H1 (cell line): Measurements from ENCODE around the gene ZNF212. TPM values are rescaled to one million over a fixed set of nuclear protein-coding genes. Genes with fewer than 3 reads are reported as not detected.

ENCODE experiments used
- ASH2L ChIP-seq: fragments of 200-600, 300-600 bp; sonication (generic); IDR thresholded peaks from one replicate; pipeline ENCODE4 v1.7.1; 2017; ENCODE audit warnings: low read length
- CBX5 ChIP-seq: fragments of 300-800, 300-1000 bp; sonication (generic); IDR thresholded peaks from 2 replicates; pipeline ENCODE4 v1.7.1; 2016; ENCODE audit warnings: antibody characterized with exemption, low read length, low read depth
- CHD7 ChIP-seq: fragments of 300-600 bp; sonication (generic); IDR thresholded peaks from 2 replicates; pipeline ENCODE4 v1.7.1; 2012; ENCODE audit warnings: low read length, moderate library complexity, mild to moderate bottlenecking, inconsistent platforms; ENCODE audit not compliant: insufficient replicate concordance
- CTCF ChIP-seq, 3 experiments: IDR thresholded peaks; 1 replicate in 2 of 3; 2 replicates in 1 of 3; pipeline versions ENCODE4 v1.5.1 to v1.6.1; 2011; ENCODE audit warnings: low read length in 3 of 3, mild to moderate bottlenecking in 3 of 3, inconsistent platforms in 2 of 3, low read depth in 1 of 3, moderate library complexity in 1 of 3; ENCODE audit not compliant: insufficient read depth in 1 of 3; ENCODE audit errors: control extremely low read depth in 1 of 3
- RBBP5 ChIP-seq: IDR thresholded peaks from 2 replicates; pipeline ENCODE4 v1.7.1; 2012; ENCODE audit warnings: low read depth, mild to moderate bottlenecking, inconsistent platforms, low read length, moderate library complexity, borderline replicate concordance
- SIRT6 ChIP-seq: IDR thresholded peaks from one replicate; pipeline ENCODE4 v1.7.1; 2012; ENCODE audit warnings: low read length, inconsistent platforms
- TEAD4 ChIP-seq: IDR thresholded peaks from 2 replicates; pipeline ENCODE4 v1.6.1; 2012; ENCODE audit warnings: low read depth, low read length, inconsistent platforms, mixed read lengths
- YY1 ChIP-seq: IDR thresholded peaks from 2 replicates; pipeline ENCODE4 v1.6.1; 2011; ENCODE audit warnings: low read depth, mild to moderate bottlenecking, low read length
- polyA plus RNA-seq, 7 experiments: library from polyadenylated mRNA; depleted of rRNA in 3 of 7; stranded (reverse) in 5 of 7; unstranded in 2 of 7; fragments of >200 nt in 5 of 7; fragments of 200-250 nt in 2 of 7; gene quantifications; 1 replicate in 5 of 7; 2 replicates in 1 of 7; 4 replicates in 1 of 7; pipeline versions ENCODE4 v1.2.1 to v1.2.3, GENCODE V29; 2011 to 2013; ENCODE audit warnings: missing spikeins in 2 of 7, mixed read lengths in 2 of 7
- total RNA-seq: library from RNA; stranded (reverse); fragmentation: NEBNext Ultra II Directional; extraction: Animal tissue kit (Norgen Biotek cat#: 25700); gene quantifications from 2 replicates; pipeline ENCODE4 v1.2.1, GENCODE V29; 2021

Gene ZNF212
- total and polyA plus RNA-seq, 2 of the 8 experiments (the other 6 are each of a cell fraction or from before 2014, with no cell fraction given): 6.7 to 19.3 TPM

DNA sequence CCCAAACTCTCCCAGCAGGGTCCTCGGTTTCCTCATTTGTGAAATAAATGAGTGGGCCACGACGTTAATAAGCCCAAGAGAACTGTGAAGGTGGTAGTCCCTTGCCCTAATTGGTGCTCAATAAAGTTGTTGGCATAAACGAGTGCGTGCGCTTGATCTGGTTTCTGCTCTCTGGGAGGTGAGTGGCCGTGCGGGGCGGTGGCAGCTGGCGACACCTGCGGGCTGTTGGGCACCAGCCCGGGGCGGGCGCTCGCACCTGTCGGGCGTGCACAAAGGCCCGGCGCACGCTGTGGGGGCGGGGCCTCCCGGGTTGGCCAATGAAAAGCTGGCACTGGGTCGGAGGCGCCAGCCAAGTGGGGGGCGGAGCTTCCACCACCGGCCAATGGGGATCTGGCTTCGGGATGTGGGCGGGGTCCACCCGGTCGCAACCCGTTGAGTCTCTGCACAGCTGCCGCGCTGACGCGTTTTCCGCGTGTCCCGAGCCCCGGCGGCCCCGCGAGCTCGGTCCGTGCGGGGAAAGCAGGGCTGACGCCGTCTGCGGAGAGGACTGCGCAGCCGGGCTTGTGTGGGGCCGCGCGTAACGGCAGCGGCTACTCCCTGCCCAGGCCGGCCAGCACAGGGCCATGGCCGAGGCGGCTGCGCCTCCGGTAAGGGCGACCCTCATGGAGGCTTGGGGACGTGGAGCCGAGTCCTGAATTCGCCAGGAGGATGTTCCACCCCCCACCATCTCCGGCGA lies 45.6 kb downstream of the ZNF212 start (continued):
- TF ChIP-seq SIRT6 (no peak), CBX5 (no peak), YY1 (no peak), ASH2L (peak; percentile 26), CTCF (IDR thresholded peaks at IDR 0.05; ENCODE audit: control extremely low read depth in 1 of 3, insufficient read depth in 1 of 3, low read depth in 1 of 3, low read length in 3 of 3) (peak; percentile 15 to 37 (median 36); a peak in 2 of 4 replicates), TEAD4 (no peak), CHD7 (no peak), RBBP5 (0 out of 2 replicates have a peak, but pooled peaks have one; percentile 50)
